RWPE1 (cell line): ENCODE data around the gene MT1E.

ENCODE experiments used
- CTCF ChIA-PET: fragments of 350-600 bp; sonication (Branson Sonifier 250); formaldehyde crosslinking; extraction: SDS; loops from one replicate; lab custom pipeline; 2021; lab: Yijun Ruan, JAX
- POLR2A ChIA-PET: fragments of 400-600 bp; formaldehyde crosslinking; extraction: SDS; loops from one replicate; lab custom pipeline; 2020; ENCODE audit warnings: antibody characterized with exemption; ENCODE audit not compliant: low non-redundant PET; lab: Yijun Ruan, JAX
- DNase-seq: peaks from one replicate; pipeline ENCODE4 v3.0.0; 2012; ENCODE audit warnings: low spot score
- H3K27ac ChIP-seq: fragments of 450-650 bp; 2 replicates; pipeline ENCODE4 v1.5.1; 2017
- TF ChIP-seq, protein P1 (sequence below): fragments of 450-650 bp; conservative IDR thresholded peaks from 2 replicates; pipeline ENCODE4 v1.5.1; 2017; ENCODE audit warnings: low read depth, mild to moderate bottlenecking

MT1E gene

DNA sequence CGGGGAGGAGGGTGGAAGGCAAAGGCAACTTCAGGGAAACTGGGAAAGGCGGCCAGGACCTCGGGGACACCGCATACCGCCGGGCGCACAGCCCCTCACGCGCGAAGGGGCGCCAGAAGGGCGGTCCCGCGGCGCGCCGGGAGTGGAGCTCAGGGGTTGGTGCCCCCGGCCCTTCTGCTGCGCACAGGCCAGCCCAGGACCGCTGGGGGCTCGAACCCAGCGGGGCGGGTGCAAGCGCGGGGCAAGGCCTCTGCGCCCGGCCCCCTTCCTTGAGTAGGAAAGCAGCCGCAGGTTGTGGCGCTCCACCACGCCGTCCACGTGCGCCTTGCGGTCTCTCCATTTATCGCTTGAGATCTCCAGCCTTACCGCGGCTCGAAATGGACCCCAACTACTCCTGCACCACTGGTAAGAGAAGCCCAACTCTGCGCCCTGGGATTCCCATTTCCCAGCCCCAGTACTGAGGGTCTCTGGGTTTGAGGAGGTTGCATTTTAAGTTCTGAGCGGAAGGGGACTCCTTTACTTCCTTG lies 9.9 kb downstream of the MT1E start:
- H3K27ac ChIP-seq: no peak overlapping the region
- ChIA-PET POLR2A (no interaction called here), CTCF (no interaction called here)
- DNase-seq: no peak
- TF ChIP-seq, protein P1, sequence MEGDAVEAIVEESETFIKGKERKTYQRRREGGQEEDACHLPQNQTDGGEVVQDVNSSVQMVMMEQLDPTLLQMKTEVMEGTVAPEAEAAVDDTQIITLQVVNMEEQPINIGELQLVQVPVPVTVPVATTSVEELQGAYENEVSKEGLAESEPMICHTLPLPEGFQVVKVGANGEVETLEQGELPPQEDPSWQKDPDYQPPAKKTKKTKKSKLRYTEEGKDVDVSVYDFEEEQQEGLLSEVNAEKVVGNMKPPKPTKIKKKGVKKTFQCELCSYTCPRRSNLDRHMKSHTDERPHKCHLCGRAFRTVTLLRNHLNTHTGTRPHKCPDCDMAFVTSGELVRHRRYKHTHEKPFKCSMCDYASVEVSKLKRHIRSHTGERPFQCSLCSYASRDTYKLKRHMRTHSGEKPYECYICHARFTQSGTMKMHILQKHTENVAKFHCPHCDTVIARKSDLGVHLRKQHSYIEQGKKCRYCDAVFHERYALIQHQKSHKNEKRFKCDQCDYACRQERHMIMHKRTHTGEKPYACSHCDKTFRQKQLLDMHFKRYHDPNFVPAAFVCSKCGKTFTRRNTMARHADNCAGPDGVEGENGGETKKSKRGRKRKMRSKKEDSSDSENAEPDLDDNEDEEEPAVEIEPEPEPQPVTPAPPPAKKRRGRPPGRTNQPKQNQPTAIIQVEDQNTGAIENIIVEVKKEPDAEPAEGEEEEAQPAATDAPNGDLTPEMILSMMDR: no peak

DNA sequence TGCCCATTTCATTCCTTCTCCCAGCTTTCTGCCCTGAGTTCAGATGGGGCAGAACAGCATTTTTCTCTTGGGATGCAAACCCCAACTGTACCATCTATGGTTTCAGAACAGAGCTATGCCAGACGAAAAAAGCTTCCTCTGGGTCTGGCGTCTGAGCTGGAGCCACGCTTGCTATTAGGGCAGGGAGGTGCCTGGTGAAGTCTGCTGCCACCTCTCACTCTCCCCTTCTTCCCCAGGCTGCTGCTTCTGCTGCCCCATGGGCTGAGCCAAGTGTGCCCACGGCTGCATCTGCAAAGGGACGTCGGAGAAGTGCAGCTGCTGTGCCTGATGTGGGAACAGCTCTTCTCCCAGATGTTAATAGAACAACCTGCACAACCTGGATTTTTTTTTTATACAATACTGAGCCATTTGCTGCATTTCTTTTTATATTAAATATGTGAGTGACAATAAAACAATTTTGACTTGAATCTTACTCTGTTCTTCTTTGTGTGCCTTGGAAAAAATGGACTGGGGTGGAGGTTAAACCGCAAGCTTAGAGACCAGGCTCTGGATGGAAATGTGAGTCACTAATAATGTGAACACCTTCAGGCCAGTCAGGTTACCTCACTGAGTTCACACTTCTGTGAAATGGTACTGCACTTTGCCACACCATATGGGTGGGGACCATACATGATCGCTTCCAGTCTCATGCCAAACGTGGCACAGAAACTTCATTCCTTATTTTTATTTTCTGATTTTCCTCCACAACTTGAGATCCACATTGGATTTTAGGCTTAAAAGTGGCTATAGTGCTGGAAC lies 11.2 kb downstream of the MT1E start:
- ChIA-PET CTCF (no interaction called here), POLR2A (no interaction called here)
- TF ChIP-seq, protein P1: no peak
- no peak overlapping the region for H3K27ac ChIP-seq
- DNase-seq: no peak

DNA sequence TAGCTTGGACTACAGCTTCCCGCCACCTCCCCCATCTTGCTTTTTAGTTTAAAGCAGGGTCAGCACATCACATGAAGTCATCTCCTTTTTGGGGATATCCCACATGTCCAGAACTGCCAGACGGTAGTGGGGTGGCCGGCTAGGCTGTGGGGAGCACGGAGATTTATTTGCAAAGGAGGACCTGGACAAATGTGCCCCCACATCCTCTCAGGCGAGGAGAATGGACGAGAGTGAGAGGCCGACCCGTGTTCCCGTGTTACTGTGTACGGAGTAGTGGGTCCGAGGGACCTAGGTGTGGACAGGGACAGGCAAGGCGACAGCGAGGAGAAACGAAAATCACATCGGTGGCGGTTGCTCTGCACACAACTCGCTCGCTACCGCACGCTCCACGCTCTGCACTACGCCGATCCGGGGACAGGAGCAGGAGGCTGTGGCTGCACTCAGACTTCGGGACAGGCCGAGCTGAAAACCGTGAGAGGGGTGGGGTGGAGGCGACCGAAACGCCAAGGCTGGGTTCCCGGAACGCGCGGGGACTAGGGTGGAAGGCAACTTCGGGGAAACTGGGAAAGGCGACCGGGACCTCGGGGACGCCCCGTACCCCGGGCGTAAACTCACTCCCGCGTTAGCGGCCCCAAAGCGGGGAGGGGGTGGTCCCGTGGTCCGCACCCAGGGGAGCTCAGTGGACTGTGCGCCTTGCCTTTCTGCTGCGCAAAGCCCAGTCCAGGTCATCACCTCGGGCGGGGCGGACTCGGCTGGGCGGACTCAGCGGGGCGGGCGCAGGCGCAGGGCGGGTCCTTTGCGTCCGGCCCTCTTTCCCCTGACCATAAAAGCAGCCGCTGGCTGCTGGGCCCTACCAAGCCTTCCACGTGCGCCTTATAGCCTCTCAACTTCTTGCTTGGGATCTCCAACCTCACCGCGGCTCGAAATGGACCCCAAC lies 12.5 kb downstream of the MT1E start, which contains the start of gene MT1A:
Gene MT1A, plus strand, starts transcription at position 853 of the 937 bp plus-strand sequence. Its CDS starts 73 bp downstream, at position 926.
- ChIA-PET CTCF (interaction anchor here (0.7 kb wide), 1 partner anchor 58 kb away, joined by 3 read pairs; no protein-coding TSS in a partner anchor), POLR2A (no interaction called here)

DNA sequence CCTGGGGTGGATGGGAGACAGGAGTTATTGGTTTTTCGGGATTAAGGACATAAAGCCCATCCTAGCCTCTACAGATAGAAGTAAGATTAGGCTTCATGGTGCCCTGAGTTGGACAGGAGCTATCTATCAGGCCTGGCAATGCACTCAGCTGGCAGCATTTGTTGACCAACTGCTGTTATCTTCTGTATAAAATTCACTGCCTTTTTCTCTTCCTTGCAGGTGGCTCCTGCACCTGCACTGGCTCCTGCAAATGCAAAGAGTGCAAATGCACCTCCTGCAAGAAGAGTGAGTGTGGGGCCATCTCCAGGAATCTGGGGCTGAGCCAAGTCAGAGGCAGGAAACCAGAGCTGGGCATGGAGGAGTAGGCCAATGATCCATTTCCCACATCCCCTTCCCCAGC lies 13.5 kb downstream of the MT1E start:
- no peak for DNase-seq
- H3K27ac ChIP-seq: no peak overlapping the region
- ChIA-PET POLR2A (no interaction called here), CTCF (interaction anchor here (0.7 kb wide), 1 partner anchor 59 kb away, joined by 3 read pairs; no protein-coding TSS in a partner anchor)
- TF ChIP-seq, protein P1: no peak

More for the DNA sequence above, 12.5 kb downstream of the MT1E start, which contains the start of gene MT1A:
- H3K27ac ChIP-seq: no peak within 1 kb of the TSS
- TF ChIP-seq, protein P1: no peak
- DNase-seq: no peak

DNA sequence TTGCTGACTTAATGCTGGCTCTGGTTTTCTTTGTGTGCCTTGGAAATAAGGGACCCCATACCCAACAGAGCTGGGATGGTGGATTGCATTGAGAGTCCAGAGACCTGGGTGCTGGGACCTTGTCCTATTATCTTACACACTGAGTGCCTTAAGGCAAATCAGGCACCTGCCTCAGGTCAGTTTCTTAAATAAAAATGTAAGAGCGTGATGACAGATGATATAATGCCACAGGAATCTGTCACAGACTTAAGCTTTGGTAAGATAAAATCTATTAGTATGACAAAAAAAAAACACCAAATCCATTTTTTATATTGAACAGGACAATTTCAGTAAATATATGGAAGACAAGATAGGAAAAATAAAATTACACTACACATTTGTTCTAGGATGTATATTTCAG lies 14.5 kb downstream of the MT1E start:
- ChIA-PET CTCF (interaction anchor here (0.6 kb wide), 1 partner anchor 58 kb away, joined by 3 read pairs; no protein-coding TSS in a partner anchor), POLR2A (no interaction called here)
- no peak overlapping the region for H3K27ac ChIP-seq
- TF ChIP-seq, protein P1: no peak
- DNase-seq: no peak

DNA sequence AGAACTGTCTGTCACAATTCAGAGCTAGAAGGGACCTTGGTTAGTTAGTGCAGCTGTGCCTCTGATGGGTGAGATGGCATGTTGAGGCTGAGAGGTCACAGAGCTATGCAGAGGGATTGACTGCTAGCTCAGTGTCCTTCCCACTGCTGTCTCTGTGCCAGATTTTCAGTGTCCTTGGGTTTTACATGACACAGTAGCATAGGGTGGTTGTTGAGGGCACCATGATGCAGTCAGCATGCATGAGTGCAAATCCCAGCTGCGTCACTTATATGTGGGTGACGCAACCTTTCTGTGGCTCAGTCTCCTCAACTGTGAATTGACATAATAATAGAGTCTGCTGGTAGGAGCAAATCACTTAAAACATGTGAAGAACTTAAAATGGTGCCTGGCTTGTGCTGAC lies 15.6 kb downstream of the MT1E start:
- no peak for DNase-seq
- ChIA-PET POLR2A (no interaction called here), CTCF (no interaction called here)
- H3K27ac ChIP-seq: no peak overlapping the region
- TF ChIP-seq, protein P1: no peak
